Erythroblast (primary cell): Measurements from ENCODE around the gene CYB5RL.

Source experiments
- GATA1 ChIP-seq: IDR thresholded peaks from 2 replicates; pipeline ENCODE4 v1.6.1; 2011; ENCODE audit warnings: low read depth, mild to moderate bottlenecking, control low read depth, low read length, moderate library complexity
- POLR2A ChIP-seq: IDR thresholded peaks from 2 replicates; pipeline ENCODE4 v1.6.1; 2011; ENCODE audit warnings: mild to moderate bottlenecking, low read length

- TF ChIP-seq POLR2A (no peak), GATA1 (no peak)
These were observed 15.7 kb upstream of the CYB5RL start for GRCh38 chr1:54215523-54215922.
